T-helper 2 cell treated with Interferon-gamma antibody and Interleukin-4, amounts not matched to agents 5 μg/mL and 100 μg/mL, for 36 hours (primary cell): ENCODE data around the gene LTC4S.

Source experiments
- DNase-seq: peaks from one replicate; pipeline ENCODE4 v3.0.0; 2021; ENCODE audit warnings: low spot score
- H3K27ac Mint-ChIP-seq: one replicate; pipeline ENCODE4 v1.8.0; 2021; ENCODE audit warnings: mild to moderate bottlenecking, mixed read lengths
- H3K27me3 Mint-ChIP-seq: one replicate; pipeline ENCODE4 v1.8.0; 2021; ENCODE audit warnings: low read depth, mixed read lengths
- H3K36me3 Mint-ChIP-seq: one replicate; pipeline ENCODE4 v1.8.0; 2021; ENCODE audit warnings: low read depth, mixed read lengths
- H3K4me1 Mint-ChIP-seq: one replicate; pipeline ENCODE4 v1.8.0; 2021; ENCODE audit warnings: low read depth, mixed read lengths
- H3K4me3 Mint-ChIP-seq: one replicate; pipeline ENCODE4 v1.8.0; 2022; ENCODE audit warnings: mild to moderate bottlenecking, moderate library complexity, mixed read lengths
- H3K9me3 Mint-ChIP-seq: one replicate; pipeline ENCODE4 v1.8.0; 2021; ENCODE audit warnings: mixed read lengths

LTC4S gene

GRCh38 chr5:179765400-179765799 is 28.4 kb upstream of the LTC4S start:
- Mint-ChIP-seq H3K9me3 (no peaks in the 10 kb centered on the region), H3K27ac (no peak overlapping the region), H3K27me3 (no peaks in the 10 kb centered on the region), H3K36me3 (peaks cover 31% of the 10 kb centered on the region), H3K4me3 (no peak overlapping the region), H3K4me1 (peaks cover 27% of the 10 kb centered on the region)
- no peak for DNase-seq

DNA sequence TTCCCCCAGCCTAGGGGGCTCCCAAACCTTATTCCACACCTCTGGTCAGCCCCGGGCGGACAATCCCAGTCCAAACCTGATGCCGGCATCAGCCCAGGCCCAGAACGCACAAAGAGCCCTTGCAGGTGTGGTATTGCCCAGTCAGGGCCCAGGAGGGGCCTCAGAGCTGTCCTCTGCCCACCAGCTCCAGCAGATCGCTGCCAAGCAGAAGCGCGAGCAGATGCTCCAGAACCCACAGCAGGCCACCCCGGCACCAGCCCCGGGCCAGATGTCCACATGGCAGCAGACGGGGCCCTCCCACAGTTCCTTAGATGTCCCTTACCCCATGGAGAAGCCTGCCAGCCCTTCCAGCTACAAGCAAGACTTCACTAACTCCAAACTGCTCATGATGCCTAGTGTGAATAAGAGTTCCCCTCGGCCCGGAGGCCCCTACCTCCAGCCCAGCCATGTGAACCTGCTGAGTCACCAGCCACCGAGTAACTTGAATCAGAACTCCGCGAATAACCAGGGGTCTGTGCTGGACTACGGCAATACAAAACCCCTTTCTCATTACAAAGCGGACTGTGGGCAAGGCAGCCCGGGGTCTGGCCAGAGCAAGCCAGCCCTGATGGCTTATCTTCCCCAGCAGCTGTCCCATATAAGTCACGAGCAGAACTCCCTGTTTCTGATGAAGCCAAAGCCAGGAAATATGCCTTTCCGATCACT is 27.6 kb upstream of the LTC4S start:
- no peak overlapping the region for H3K27ac Mint-ChIP-seq
- peaks cover 25% of the 10 kb centered on the region for H3K4me1 Mint-ChIP-seq
- no peaks in the 10 kb centered on the region for H3K9me3 Mint-ChIP-seq
- no peak for DNase-seq
- no peaks in the 10 kb centered on the region for H3K27me3 Mint-ChIP-seq
- H3K36me3 Mint-ChIP-seq = peaks cover 38% of the 10 kb centered on the region
- no peak overlapping the region for H3K4me3 Mint-ChIP-seq

DNA sequence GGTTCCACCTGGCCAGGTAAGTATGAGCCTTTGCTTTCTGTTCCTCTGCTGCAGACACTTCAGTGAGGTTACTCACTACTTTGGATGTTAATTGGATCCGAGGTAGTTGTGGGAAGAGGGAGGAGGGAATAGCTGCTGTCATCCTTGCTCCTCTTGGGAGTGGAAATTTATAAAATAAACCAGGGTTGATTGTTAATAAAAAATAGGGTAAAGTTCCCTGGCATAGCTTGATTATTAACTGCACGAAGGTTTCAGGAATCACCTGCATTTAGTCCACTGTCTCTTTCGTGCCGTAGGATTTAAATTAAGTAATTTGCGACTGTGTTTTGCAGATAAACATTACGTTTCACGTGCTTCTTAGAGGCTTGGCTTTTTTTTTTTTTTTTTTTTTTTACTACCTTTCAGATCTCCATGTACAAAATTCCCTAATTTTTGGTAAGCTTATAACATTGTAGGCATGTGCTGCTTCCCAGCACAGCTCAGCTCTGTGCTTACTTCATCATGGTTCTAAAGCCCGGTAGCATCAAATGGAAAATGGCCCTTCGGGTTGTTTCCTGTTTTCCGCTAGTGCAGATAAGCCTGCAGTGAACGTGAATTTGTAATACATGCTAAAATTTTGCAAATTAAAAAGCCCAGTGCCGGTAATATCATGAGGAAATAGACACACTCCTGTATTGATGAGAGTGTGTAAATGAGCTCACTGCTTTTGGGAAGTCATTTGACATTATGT is 26.9 kb upstream of the LTC4S start:
- Mint-ChIP-seq H3K36me3 (peaks cover 43% of the 10 kb centered on the region), H3K4me3 (no peak overlapping the region), H3K27ac (no peak overlapping the region), H3K4me1 (peaks cover 21% of the 10 kb centered on the region), H3K27me3 (no peaks in the 10 kb centered on the region), H3K9me3 (no peaks in the 10 kb centered on the region)
- no peak for DNase-seq

DNA sequence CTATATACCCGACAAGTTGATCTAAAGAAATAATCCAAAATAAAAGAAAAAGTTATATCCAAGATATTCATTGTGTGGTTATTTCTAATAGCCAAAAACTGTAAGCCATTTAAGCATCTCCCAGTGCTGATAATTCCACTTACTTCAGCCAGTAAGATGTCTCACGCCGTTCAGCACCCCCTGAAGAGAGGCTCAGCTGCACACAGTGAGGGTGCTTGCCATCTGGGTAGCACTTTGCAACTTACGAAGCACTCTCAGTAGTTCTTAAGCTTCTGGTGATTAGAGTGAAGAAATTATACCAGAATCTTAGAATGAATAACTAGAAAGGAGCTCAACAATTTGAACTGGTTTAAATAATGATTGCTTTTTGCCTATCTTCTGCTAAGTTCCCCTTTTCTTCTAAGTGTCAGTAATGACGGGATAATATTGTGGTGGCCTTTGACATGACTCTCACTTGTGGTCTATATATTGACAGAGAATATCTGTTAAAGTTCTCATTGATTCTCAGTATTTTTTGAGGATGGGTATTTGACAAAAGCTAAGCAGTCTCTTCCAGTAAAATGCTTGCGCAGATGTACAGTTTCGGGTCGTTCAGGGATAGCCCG is 26.2 kb upstream of the LTC4S start:
- no peak overlapping the region for H3K4me3 Mint-ChIP-seq
- H3K9me3 Mint-ChIP-seq = no peaks in the 10 kb centered on the region
- peaks cover 16% of the 10 kb centered on the region for H3K4me1 Mint-ChIP-seq
- no peaks in the 10 kb centered on the region for H3K27me3 Mint-ChIP-seq
- H3K27ac Mint-ChIP-seq = no peak overlapping the region
- DNase-seq = no peak
- H3K36me3 Mint-ChIP-seq = peaks cover 49% of the 10 kb centered on the region

GRCh38 chr5:179768326-179769085 is 25.3 kb upstream of the LTC4S start:
- peaks cover 56% of the 10 kb centered on the region for H3K36me3 Mint-ChIP-seq
- no peaks in the 10 kb centered on the region for H3K27me3 Mint-ChIP-seq
- no peaks in the 10 kb centered on the region for H3K9me3 Mint-ChIP-seq
- peaks cover 8% of the 10 kb centered on the region for H3K4me1 Mint-ChIP-seq
- no peak overlapping the region for H3K4me3 Mint-ChIP-seq
- H3K27ac Mint-ChIP-seq = no peak overlapping the region
- no peak for DNase-seq

DNA sequence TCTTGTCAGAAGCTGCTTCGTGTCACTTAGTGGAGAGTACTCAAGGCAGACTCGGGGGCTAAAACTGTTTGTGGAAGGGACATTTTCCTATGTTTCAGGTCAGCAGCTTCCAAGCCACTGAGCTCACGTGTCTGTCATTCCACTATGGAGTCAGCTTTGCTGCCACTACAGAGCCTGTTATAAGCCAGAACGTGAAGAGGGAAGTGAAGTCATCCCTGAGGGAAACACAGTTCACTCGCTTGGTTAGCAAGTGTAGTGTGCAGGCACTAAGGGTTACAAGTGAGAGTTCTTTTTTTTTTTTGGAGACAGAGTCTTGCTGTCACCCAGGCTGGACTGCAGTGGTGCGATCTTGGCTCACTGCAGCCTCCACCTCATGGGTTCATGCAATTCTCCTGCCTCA is 24.5 kb upstream of the LTC4S start:
- peaks cover 8% of the 10 kb centered on the region for H3K4me1 Mint-ChIP-seq
- peaks cover 60% of the 10 kb centered on the region for H3K36me3 Mint-ChIP-seq
- no peak overlapping the region for H3K27ac Mint-ChIP-seq
- H3K27me3 Mint-ChIP-seq = no peaks in the 10 kb centered on the region
- H3K9me3 Mint-ChIP-seq = no peaks in the 10 kb centered on the region
- no peak overlapping the region for H3K4me3 Mint-ChIP-seq
- no peak for DNase-seq

DNA sequence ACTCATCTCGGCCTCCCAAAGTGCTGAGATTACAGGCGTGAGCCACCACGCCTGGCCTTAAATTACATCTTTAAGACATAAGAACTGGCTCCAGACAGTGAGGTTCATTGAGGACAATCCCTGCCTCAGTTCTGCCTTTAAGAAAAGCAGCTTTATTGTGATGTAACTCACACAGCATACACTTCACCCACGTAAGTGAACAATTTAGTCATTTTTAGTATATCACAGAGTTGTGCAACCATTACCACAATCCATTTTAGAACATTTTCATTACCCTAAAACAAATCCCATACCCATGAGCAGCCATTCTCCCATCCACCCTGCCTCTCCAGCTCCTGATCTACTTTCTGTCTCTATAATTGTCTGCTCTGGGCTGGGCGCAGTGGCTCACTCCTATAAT is 24.0 kb upstream of the LTC4S start:
- H3K27ac Mint-ChIP-seq = no peak overlapping the region
- H3K36me3 Mint-ChIP-seq = peaks cover 60% of the 10 kb centered on the region

GRCh38 chr5:179771311-179771895 is 22.4 kb upstream of the LTC4S start:
- H3K36me3 Mint-ChIP-seq = peaks cover 58% of the 10 kb centered on the region
- H3K9me3 Mint-ChIP-seq = no peaks in the 10 kb centered on the region
- H3K4me1 Mint-ChIP-seq = peaks cover 4% of the 10 kb centered on the region
- H3K27ac Mint-ChIP-seq = no peak overlapping the region
- no peaks in the 10 kb centered on the region for H3K27me3 Mint-ChIP-seq
- no peak for DNase-seq
- H3K4me3 Mint-ChIP-seq = no peak overlapping the region

More for the DNA sequence above, 24.0 kb upstream of the LTC4S start:
- Mint-ChIP-seq H3K4me1 (peaks cover 8% of the 10 kb centered on the region), H3K4me3 (no peak overlapping the region), H3K9me3 (no peaks in the 10 kb centered on the region), H3K27me3 (no peaks in the 10 kb centered on the region)
- DNase-seq = no peak

GRCh38 chr5:179772351-179772750 is 21.4 kb upstream of the LTC4S start:
- no peaks in the 10 kb centered on the region for H3K27me3 Mint-ChIP-seq
- peaks cover 55% of the 10 kb centered on the region for H3K36me3 Mint-ChIP-seq
- H3K4me3 Mint-ChIP-seq = no peak overlapping the region
- H3K4me1 Mint-ChIP-seq = peaks cover 4% of the 10 kb centered on the region
- DNase-seq = no peak
- H3K27ac Mint-ChIP-seq = no peak overlapping the region
- H3K9me3 Mint-ChIP-seq = no peaks in the 10 kb centered on the region

DNA sequence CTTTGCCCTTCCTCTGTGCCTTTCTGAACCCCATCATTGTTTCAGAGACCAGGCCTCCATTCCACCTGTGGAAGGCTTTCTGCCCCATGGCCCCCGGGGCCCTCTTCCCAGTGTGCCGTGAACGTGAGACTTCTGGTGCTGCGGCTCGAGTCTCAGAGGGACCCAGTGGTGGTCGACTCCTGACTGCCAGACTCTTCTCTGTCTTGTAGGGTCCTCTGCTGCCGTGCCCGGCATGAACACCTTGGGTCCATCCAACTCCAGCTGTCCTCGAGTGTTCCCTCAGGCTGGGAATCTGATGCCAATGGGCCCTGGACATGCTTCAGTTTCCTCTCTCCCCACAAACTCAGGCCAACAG is 20.1 kb upstream of the LTC4S start:
- DNase-seq = no peak
- no peaks in the 10 kb centered on the region for H3K9me3 Mint-ChIP-seq
- no peaks in the 10 kb centered on the region for H3K27me3 Mint-ChIP-seq
- peaks cover 59% of the 10 kb centered on the region for H3K36me3 Mint-ChIP-seq
- H3K4me1 Mint-ChIP-seq = no peaks in the 10 kb centered on the region
- H3K27ac Mint-ChIP-seq = no peak overlapping the region
- no peak overlapping the region for H3K4me3 Mint-ChIP-seq

GRCh38 chr5:179774442-179774841 is 19.3 kb upstream of the LTC4S start:
- Mint-ChIP-seq H3K36me3 (peaks cover 55% of the 10 kb centered on the region), H3K27ac (no peak overlapping the region), H3K4me1 (no peaks in the 10 kb centered on the region), H3K9me3 (no peaks in the 10 kb centered on the region), H3K4me3 (no peak overlapping the region), H3K27me3 (no peaks in the 10 kb centered on the region)
- no peak for DNase-seq

- H3K36me3 Mint-ChIP-seq = peaks cover 45% of the 10 kb centered on the region
- H3K27ac Mint-ChIP-seq = no peak overlapping the region
- no peaks in the 10 kb centered on the region for H3K4me1 Mint-ChIP-seq
- no peaks in the 10 kb centered on the region for H3K9me3 Mint-ChIP-seq
- DNase-seq = no peak
- H3K4me3 Mint-ChIP-seq = no peak overlapping the region
- H3K27me3 Mint-ChIP-seq = no peaks in the 10 kb centered on the region
Observed at GRCh38 chr5:179776411-179776938, 17.3 kb upstream of the LTC4S start.

- H3K4me1 Mint-ChIP-seq = no peaks in the 10 kb centered on the region
- DNase-seq = no peak
- H3K27ac Mint-ChIP-seq = no peak overlapping the region
- H3K27me3 Mint-ChIP-seq = no peaks in the 10 kb centered on the region
- no peaks in the 10 kb centered on the region for H3K9me3 Mint-ChIP-seq
- no peak overlapping the region for H3K4me3 Mint-ChIP-seq
- H3K36me3 Mint-ChIP-seq = peaks cover 40% of the 10 kb centered on the region
Observed at GRCh38 chr5:179777456-179777855, 16.3 kb upstream of the LTC4S start.
